ENCODE data around the gene PBX1. TPM values are rescaled to one million over a fixed set of nuclear protein-coding genes. Genes with fewer than 3 reads are reported as not detected.

PBX1 gene
- total RNA-seq, 6 experiments from 2014 or later = 3.1 to 7.9 (median 6.9) TPM

- ATAC-seq (no peak), DNase-seq (no peak)
- no peaks in the 10 kb centered on the region for H3K36me3 ChIP-seq
- 41% methylated on average over 5 of the region's 5 CpGs for WGBS (ENCODE audit: insufficient coverage, low coverage, low lambda C conversion rate, missing lambda C conversion rate)
- no peak overlapping the region for H3K4me3 ChIP-seq
- H3K27ac ChIP-seq = no peak overlapping the region
- intact Hi-C loops (cut with DNase I) = no loop called here
- no peaks in the 10 kb centered on the region for H3K9me3 ChIP-seq
- no peaks in the 10 kb centered on the region for H3K27me3 ChIP-seq
- TF ChIP-seq POLR2A (IDR thresholded peaks at IDR 0.05) (no peak), CTCF (IDR thresholded peaks at IDR 0.05) (no peak)
- H3K4me1 ChIP-seq = no peaks in the 10 kb centered on the region
These were observed 201.6 kb downstream of the PBX1 start for GRCh38 chr1:164760569-164760968.

- Histone ChIP-seq H3K4me1 (no peaks in the 10 kb centered on the region), H3K36me3 (no peaks in the 10 kb centered on the region), H3K27ac (no peak overlapping the region), H3K27me3 (no peaks in the 10 kb centered on the region), H3K4me3 (no peak overlapping the region), H3K9me3 (no peaks in the 10 kb centered on the region)
- no peak for TF ChIP-seq CTCF (IDR thresholded peaks at IDR 0.05)
- TF ChIP-seq POLR2A (IDR thresholded peaks at IDR 0.05) = no peak
- ATAC-seq (no peak), DNase-seq (no peak)
- intact Hi-C loops (cut with DNase I) = no loop called here
These were observed 202.0 kb downstream of the PBX1 start for GRCh38 chr1:164761009-164761408.

- WGBS (ENCODE audit: insufficient coverage, low coverage, low lambda C conversion rate, missing lambda C conversion rate) = 88% methylated on average over 2 of the region's 2 CpGs
- ATAC-seq (no peak), DNase-seq (no peak)
- Histone ChIP-seq H3K4me1 (no peaks in the 10 kb centered on the region), H3K27ac (no peak overlapping the region), H3K4me3 (no peak overlapping the region), H3K36me3 (no peaks in the 10 kb centered on the region), H3K27me3 (no peaks in the 10 kb centered on the region), H3K9me3 (no peaks in the 10 kb centered on the region)
- no peak for TF ChIP-seq CTCF (IDR thresholded peaks at IDR 0.05)
- intact Hi-C loops (cut with DNase I) = no loop called here
These were observed 204.1 kb downstream of the PBX1 start for GRCh38 chr1:164763098-164763497.

GRCh38 chr1:164764333-164764732, 205.3 kb downstream of the PBX1 start:
- intact Hi-C loops (cut with DNase I) = no loop called here
- 57% methylated on average over 1 of the region's 1 CpG for WGBS (ENCODE audit: insufficient coverage, low coverage, low lambda C conversion rate, missing lambda C conversion rate)
- H3K9me3 ChIP-seq = no peaks in the 10 kb centered on the region
- TF ChIP-seq POLR2A (IDR thresholded peaks at IDR 0.05) (no peak), CTCF (IDR thresholded peaks at IDR 0.05) (no peak)
- no peak for ATAC-seq
- H3K36me3 ChIP-seq = no peaks in the 10 kb centered on the region
- H3K4me3 ChIP-seq = no peak overlapping the region
- no peaks in the 10 kb centered on the region for H3K27me3 ChIP-seq
- no peak for DNase-seq
- H3K27ac ChIP-seq = no peak overlapping the region
- H3K4me1 ChIP-seq = no peaks in the 10 kb centered on the region

GRCh38 chr1:164765557-164765956, 206.6 kb downstream of the PBX1 start:
- TF ChIP-seq CTCF (IDR thresholded peaks at IDR 0.05) = no peak
- TF ChIP-seq POLR2A (IDR thresholded peaks at IDR 0.05) = no peak
- no peak for DNase-seq
- no peak overlapping the region for H3K27ac ChIP-seq
- no peaks in the 10 kb centered on the region for H3K9me3 ChIP-seq
- no peaks in the 10 kb centered on the region for H3K4me1 ChIP-seq
- intact Hi-C loops (cut with DNase I) = no loop called here
- H3K4me3 ChIP-seq = no peak overlapping the region
- H3K36me3 ChIP-seq = no peaks in the 10 kb centered on the region
- H3K27me3 ChIP-seq = no peaks in the 10 kb centered on the region
- no peak for ATAC-seq

Measured in right lobe of liver (tissue), 6 donors.